H9 (cell line): Measurements from ENCODE around the gene ANKRD17. TPM values are rescaled to one million over a fixed set of nuclear protein-coding genes. Genes with fewer than 3 reads are reported as not detected.
A peak's percentile ranks its signal among the peaks of the same experiment; 100 is the strongest.
"Not testable (repeated sequence)": the region's sequence is repeated elsewhere in the genome, so short reads cannot be mapped to it uniquely, and the experiment has no call there.

Source experiments
- DNase-seq: peaks from one replicate; pipeline ENCODE4 v3.0.0-alpha.2; 2017
- H2AFZ ChIP-seq: one replicate; pipeline ENCODE4 v1.6.1; 2013; ENCODE audit warnings: mild to moderate bottlenecking, low read length, control low read depth, moderate library complexity
- H2AK5ac ChIP-seq: 2 replicates; pipeline ENCODE4 v1.6.1; 2013; ENCODE audit warnings: low read length, control low read depth, mixed read lengths; ENCODE audit not compliant: insufficient read length
- H2BK120ac ChIP-seq: one replicate; pipeline ENCODE4 v1.6.1; 2013; ENCODE audit warnings: low read depth, mild to moderate bottlenecking, low read length, control low read depth, inconsistent platforms; ENCODE audit not compliant: poor library complexity, severe bottlenecking
- H2BK12ac ChIP-seq: 2 replicates; pipeline ENCODE4 v1.6.1; 2013; ENCODE audit warnings: low read length, control low read depth, mixed read lengths, low read depth; ENCODE audit not compliant: insufficient read length
- H2BK15ac ChIP-seq: 2 replicates; pipeline ENCODE4 v1.6.1; 2013; ENCODE audit warnings: low read depth, low read length, control low read depth
- H2BK20ac ChIP-seq: one replicate; pipeline ENCODE4 v1.6.1; 2013; ENCODE audit warnings: low read depth, mild to moderate bottlenecking, low read length, control low read depth, inconsistent platforms; ENCODE audit not compliant: poor library complexity, severe bottlenecking
- H2BK5ac ChIP-seq: 2 replicates; pipeline ENCODE4 v1.6.1; 2013; ENCODE audit warnings: low read length, control low read depth, mixed read lengths; ENCODE audit not compliant: insufficient read length
- H3K14ac ChIP-seq: 2 replicates; pipeline ENCODE4 v1.6.1; 2013; ENCODE audit warnings: low read length, control low read depth; ENCODE audit not compliant: insufficient read depth
- H3K18ac ChIP-seq: 2 replicates; pipeline ENCODE4 v1.6.1; 2013; ENCODE audit warnings: low read depth, mild to moderate bottlenecking, mixed read lengths, low read length, control low read depth; ENCODE audit not compliant: insufficient read length
- H3K23ac ChIP-seq: 2 replicates; pipeline ENCODE4 v1.6.1; 2013; ENCODE audit warnings: low read length, control low read depth, mixed read lengths, low read depth; ENCODE audit not compliant: insufficient read length
- H3K23me2 ChIP-seq: 2 replicates; pipeline ENCODE4 v1.6.1; 2013; ENCODE audit warnings: low read depth, mild to moderate bottlenecking, mixed read lengths, low read length, control low read depth; ENCODE audit not compliant: insufficient read length, poor library complexity, severe bottlenecking
- H3K27ac ChIP-seq: 2 replicates; pipeline ENCODE4 v1.5.1; 2013; ENCODE audit warnings: low read length, control low read depth, mixed read lengths, low read depth; ENCODE audit not compliant: insufficient read length
- H3K27me3 ChIP-seq: 2 replicates; pipeline ENCODE4 v1.6.1; 2013; ENCODE audit warnings: low read length, control low read depth, inconsistent platforms; ENCODE audit not compliant: insufficient read depth
- H3K4ac ChIP-seq: 2 replicates; pipeline ENCODE4 v1.6.1; 2013; ENCODE audit warnings: low read depth, mild to moderate bottlenecking, control low read depth, inconsistent platforms, low read length, moderate library complexity
- H3K4me1 ChIP-seq: 2 replicates; pipeline ENCODE4 v1.6.1; 2013; ENCODE audit warnings: low read length, control low read depth, inconsistent platforms; ENCODE audit not compliant: insufficient read depth
- H3K4me2 ChIP-seq: 2 replicates; pipeline ENCODE4 v1.6.1; 2013; ENCODE audit warnings: low read length, control low read depth, mixed read lengths; ENCODE audit not compliant: insufficient read length, insufficient read depth
- H3K56ac ChIP-seq: 2 replicates; pipeline ENCODE4 v1.6.1; 2013; ENCODE audit warnings: low read depth, mild to moderate bottlenecking, mixed read lengths, low read length, control low read depth; ENCODE audit not compliant: insufficient read length
- H3K79me1 ChIP-seq: 2 replicates; pipeline ENCODE4 v1.6.1; 2013; ENCODE audit warnings: low read depth, mild to moderate bottlenecking, moderate library complexity, low read length, control low read depth, inconsistent platforms; ENCODE audit not compliant: insufficient read depth, poor library complexity, severe bottlenecking
- H3K79me2 ChIP-seq: 2 replicates; pipeline ENCODE4 v1.6.1; 2013; ENCODE audit warnings: low read length, control low read depth, inconsistent platforms; ENCODE audit not compliant: insufficient read depth
- H3K9ac ChIP-seq: 2 replicates; pipeline ENCODE4 v1.6.1; 2013; ENCODE audit warnings: low read length, control low read depth, mixed read lengths; ENCODE audit not compliant: insufficient read length; ENCODE audit errors: extremely low read depth
- H3K9me3 ChIP-seq: one replicate; pipeline ENCODE4 v1.6.1; 2013; ENCODE audit warnings: low read depth, low read length, inconsistent platforms; ENCODE audit not compliant: control insufficient read depth
- H3T11ph ChIP-seq: one replicate; pipeline ENCODE4 v1.6.1; 2013; ENCODE audit warnings: mild to moderate bottlenecking, low read length, control low read depth, inconsistent platforms
- H4K20me1 ChIP-seq: one replicate; pipeline ENCODE4 v1.6.1; 2013; ENCODE audit not compliant: control insufficient read depth, insufficient read length, insufficient read depth
- H4K5ac ChIP-seq: 2 replicates; pipeline ENCODE4 v1.6.1; 2013; ENCODE audit warnings: low read depth, mild to moderate bottlenecking, mixed read lengths, low read length, control low read depth; ENCODE audit not compliant: insufficient read length
- H4K8ac ChIP-seq: replicated peaks from 2 replicates; pipeline ENCODE4 v1.6.1; 2013; ENCODE audit warnings: low read length, control low read depth, mixed read lengths, low read depth; ENCODE audit not compliant: insufficient read length
- H4K91ac ChIP-seq: 2 replicates; pipeline ENCODE4 v1.6.1; 2013; ENCODE audit warnings: low read depth, mild to moderate bottlenecking, moderate library complexity, mixed read lengths, low read length, control low read depth; ENCODE audit not compliant: insufficient read length
- H3K27ac Mint-ChIP-seq, 3 experiments: 2 replicates in 2 of 3; 3 replicates in 1 of 3; pipeline ENCODE4 v1.8.0; 2020 to 2021; ENCODE audit warnings: mixed read lengths in 3 of 3, mild to moderate bottlenecking in 1 of 3, moderate library complexity in 1 of 3
- H3K27me3 Mint-ChIP-seq: 2 replicates; pipeline ENCODE4 v1.8.0; 2021; ENCODE audit warnings: low read depth, mild to moderate bottlenecking, moderate library complexity, mixed read lengths
- H3K36me3 Mint-ChIP-seq, 3 experiments: 2 replicates in 2 of 3; 3 replicates in 1 of 3; pipeline ENCODE4 v1.8.0; 2020 to 2021; ENCODE audit warnings: low read depth in 3 of 3, mixed read lengths in 3 of 3; ENCODE audit not compliant: insufficient read depth in 1 of 3
- H3K4me1 Mint-ChIP-seq, 2 experiments: 2 replicates each; pipeline ENCODE4 v1.8.0; 2020; ENCODE audit warnings: mixed read lengths in 2 of 2
- H3K4me3 Mint-ChIP-seq, 2 experiments: 2 replicates in 1 of 2; 3 replicates in 1 of 2; pipeline ENCODE4 v1.8.0; 2020 to 2021; ENCODE audit warnings: mild to moderate bottlenecking in 2 of 2, mixed read lengths in 2 of 2, moderate library complexity in 1 of 2
- H3K9me3 Mint-ChIP-seq, 2 experiments: 2 replicates in 1 of 2; 3 replicates in 1 of 2; pipeline ENCODE4 v1.8.0; 2020; ENCODE audit warnings: mild to moderate bottlenecking in 2 of 2, mixed read lengths in 2 of 2, moderate library complexity in 1 of 2
- CTCF ChIP-seq: fragments of 200-600 bp; sonication (generic); conservative IDR thresholded peaks from 3 replicates; pipeline ENCODE4 v1.8.0; 2021; ENCODE audit warnings: antibody characterized with exemption, mild to moderate bottlenecking
- WGBS: extraction: QIAGEN DNeasy Blood & Tissue Kit; methylation state at CpG from one replicate; pipeline ENCODE4 v1.1.7; 2013; ENCODE audit warnings: missing lambda C conversion rate, low lambda C conversion rate, mixed read lengths; ENCODE audit not compliant: insufficient read length; ENCODE audit errors: extremely low coverage; 5-methylcytosine and 5-hydroxymethylcytosine counted together
- total RNA-seq: library from RNA; stranded (reverse); gene quantifications from 2 replicates; pipeline ENCODE4 v1.2.1, GENCODE V29; 2021

Gene ANKRD17
- total RNA-seq, 1 experiment from 2014 or later = 82.4 TPM

DNA sequence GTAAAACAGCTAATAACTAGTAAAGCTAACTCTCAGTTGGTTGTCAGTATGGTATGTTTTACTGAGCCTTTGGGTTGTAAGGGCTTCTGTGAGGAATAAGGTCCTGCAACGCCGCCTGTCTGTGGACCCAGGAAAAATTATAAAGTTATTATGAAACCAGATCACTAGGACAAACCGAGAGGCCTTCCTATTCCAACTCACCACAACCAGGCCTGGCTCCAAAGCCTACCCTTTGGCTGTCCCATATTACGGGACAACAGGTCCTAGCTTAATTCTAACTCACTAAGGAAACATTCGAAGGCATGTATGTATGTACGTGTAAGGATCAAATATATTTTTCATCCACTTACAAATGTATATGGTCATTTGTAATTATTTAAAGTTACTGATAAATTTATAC is 1.4 kb downstream of the ANKRD17 start:
- Histone ChIP-seq H3K9me3 (no peaks in the 10 kb centered on the region), H3K23me2 (peaks cover 8% of the 10 kb centered on the region), H3K4ac (no peak overlapping the region), H3K56ac (no peak overlapping the region), H3K27me3 (no peaks in the 10 kb centered on the region), H2BK20ac (no peak overlapping the region), H2BK15ac (no peak overlapping the region), H4K20me1 (no peaks in the 10 kb centered on the region), H3K9ac (peak overlapping the region; percentile 97), H2BK120ac (no peak overlapping the region), H4K5ac (no peak overlapping the region), H3K14ac (no peak overlapping the region), H3K27ac (no peak overlapping the region), H2AFZ (no peak overlapping the region), H3K23ac (no peak overlapping the region), H3K79me1 (no peaks in the 10 kb centered on the region), H3K79me2 (peaks cover 28% of the 10 kb centered on the region; the same call in 1 of the 2 replicates), H4K8ac (no peak overlapping the region), H3T11ph (no peak overlapping the region), H2BK12ac (no peak overlapping the region), H2BK5ac (no peak overlapping the region), H4K91ac (no peak overlapping the region), H2AK5ac (no peak overlapping the region), H3K4me1 (no peaks in the 10 kb centered on the region), H3K4me2 (peak overlapping the region; percentile 45), H3K18ac (no peak overlapping the region)
- peak overlapping the region; percentile 100 for H3K4me3 Mint-ChIP-seq
- peaks cover 23 to 36% of the 10 kb centered on the region in 2 experiments for H3K4me1 Mint-ChIP-seq
- peak; percentile 70 for TF ChIP-seq CTCF
- H3K27me3 Mint-ChIP-seq = no peaks in the 10 kb centered on the region
- peaks cover 9 to 27% (median 22%) of the 10 kb centered on the region in 3 experiments for H3K36me3 Mint-ChIP-seq
- peak overlapping the region; percentile 97 to 100 (median 99); a peak in 6 of 7 replicates for H3K27ac Mint-ChIP-seq
- DNase-seq = peak; percentile 44
- peaks cover 0 to 5% of the 10 kb centered on the region in 2 experiments; a peak in 3 of 5 replicates for H3K9me3 Mint-ChIP-seq
- WGBS = no CpG with 5 or more reads among the region's 6 CpGs

GRCh38 chr4:73255847-73256246 is 2.8 kb downstream of the ANKRD17 start:
- WGBS = no CpG with 5 or more reads among the region's 8 CpGs
- DNase-seq, H2BK20ac ChIP-seq, H3K56ac ChIP-seq, H3K9me3 Mint-ChIP-seq, H3K23me2 ChIP-seq, H3K4ac ChIP-seq, H2BK15ac ChIP-seq, H2AK5ac ChIP-seq, H3K18ac ChIP-seq, H2BK5ac ChIP-seq, H4K8ac ChIP-seq, H3K79me1 ChIP-seq, H3K27ac ChIP-seq, H2BK12ac ChIP-seq, H3K14ac ChIP-seq, H3K27me3 ChIP-seq, H3T11ph ChIP-seq, H2AFZ ChIP-seq, H3K9ac ChIP-seq, H3K4me2 ChIP-seq, H3K23ac ChIP-seq, H4K5ac ChIP-seq, H2BK120ac ChIP-seq, H4K91ac ChIP-seq, H3K27me3 Mint-ChIP-seq, H3K4me1 ChIP-seq, H3K9me3 ChIP-seq, H4K20me1 ChIP-seq: not testable (repeated sequence)
- H3K4me1 Mint-ChIP-seq = peaks cover 25 to 37% of the 10 kb centered on the region in 2 experiments
- peaks cover 10 to 28% (median 23%) of the 10 kb centered on the region in 3 experiments for H3K36me3 Mint-ChIP-seq
- peak overlapping the region; percentile 100 for H3K4me3 Mint-ChIP-seq
- peaks cover 38% of the 10 kb centered on the region; the same call in 1 of the 2 replicates for H3K79me2 ChIP-seq
- peak overlapping the region in 1 of 3 experiments; percentile 48; a peak in 1 of 7 replicates for H3K27ac Mint-ChIP-seq
